SK-N-SH (cell line): ENCODE results near the gene SLC37A1.

ENCODE experiments used
- EP300 ChIP-seq, 2 experiments: IDR thresholded peaks; 2 replicates each; pipeline versions ENCODE4 v1.4.0 to v1.6.1; 2012; ENCODE audit warnings: borderline replicate concordance in 1 of 2, low read depth in 1 of 2, low read length in 1 of 2
- MAX ChIP-seq: IDR thresholded peaks from 2 replicates; pipeline ENCODE4 v1.4.0; 2012; ENCODE audit warnings: low read depth
- POLR2AphosphoS5 ChIP-seq: IDR thresholded peaks from 2 replicates; pipeline ENCODE4 v1.6.1; 2012; ENCODE audit warnings: low read depth, low read length

- no peak for TF ChIP-seq POLR2AphosphoS5
- TF ChIP-seq MAX, result no peak
- TF ChIP-seq EP300 (IDR thresholded peaks at IDR 0.05; ENCODE audit: borderline replicate concordance in 1 of 2, low read depth in 1 of 2, low read length in 1 of 2), result no peak
Measured at GRCh38 chr21:42624936-42625335, 111.3 kb downstream of the SLC37A1 start.
